ENCODE data around the gene POLA1.

POLA1 gene

GRCh38 chrX:25011589-25012432 is 318.1 kb downstream of the POLA1 start:
- no peak for DNase-seq

- DNase-seq: no peak
These were observed 318.7 kb downstream of the POLA1 start for GRCh38 chrX:25012433-25012735.

GRCh38 chrX:25012793-25013631 is 319.3 kb downstream of the POLA1 start:
- no peak for DNase-seq

GRCh38 chrX:25013632-25014365 is 320.1 kb downstream of the POLA1 start:
- DNase-seq: no peak

- no peak for DNase-seq
These were observed 320.7 kb downstream of the POLA1 start for GRCh38 chrX:25014366-25014838.

- peak in 1 of 2 experiments; percentile 42 for DNase-seq
These were observed 322.0 kb downstream of the POLA1 start, which contains the start of gene ARX for GRCh38 chrX:25015486-25016360. Gene ARX (minus strand): TSS chrX:25015965. CDS start chrX:25015737, 228 bp downstream.

GRCh38 chrX:25016361-25016671 is 322.6 kb downstream of the POLA1 start:
- DNase-seq: no peak

GRCh38 chrX:25016938-25017598 is 323.4 kb downstream of the POLA1 start:
- DNase-seq: no peak

GRCh38 chrX:25017667-25018247 is 324.0 kb downstream of the POLA1 start:
- DNase-seq: no peak

- DNase-seq: no peak
These were observed 325.0 kb downstream of the POLA1 start for GRCh38 chrX:25018682-25019081.

- no peak for DNase-seq
These were observed 326.1 kb downstream of the POLA1 start for GRCh38 chrX:25019707-25020390.

GRCh38 chrX:25020391-25020904 is 326.7 kb downstream of the POLA1 start:
- DNase-seq: no peak

GRCh38 chrX:25020905-25021449 is 327.3 kb downstream of the POLA1 start:
- DNase-seq: peak in 1 of 2 experiments; percentile 43

- DNase-seq: no peak
These were observed 329.0 kb downstream of the POLA1 start for GRCh38 chrX:25022499-25023325.

GRCh38 chrX:25023908-25024307 is 330.2 kb downstream of the POLA1 start:
- DNase-seq: no peak

- no peak for DNase-seq
These were observed 331.9 kb downstream of the POLA1 start for GRCh38 chrX:25025615-25026014.

GRCh38 chrX:25026576-25026975 is 332.9 kb downstream of the POLA1 start:
- no peak for DNase-seq

GRCh38 chrX:25028726-25029125 is 335.0 kb downstream of the POLA1 start:
- DNase-seq: no peak

- no peak for DNase-seq
These were observed 335.6 kb downstream of the POLA1 start for GRCh38 chrX:25029288-25029825.

Measured in activated CD4-positive, alpha-beta T cell treated with anti-CD3 and anti-CD28 coated beads, Interleukin-2, amount 50 U/mL, for 48 hours (primary cell).